Cardiac septum (tissue), 1 donor: Measurements from ENCODE around the gene SLC26A6. TPM values are rescaled to one million over a fixed set of nuclear protein-coding genes. Genes with fewer than 3 reads are reported as not detected.

Experiments used
- DNase-seq: peaks from one replicate; pipeline ENCODE4 v3.0.0-alpha.2; 2020; ENCODE audit warnings: low spot score
- intact Hi-C: fragments of 100-400 bp; cut with DNase I; formaldehyde crosslinking; loops from one replicate; pipeline ENCODE4 v1.14.0; 2022
- microRNA-seq: library from miRNA; unstranded; fragments of <30 nt; microRNA quantifications from one replicate; pipeline ENCODE4 v1.2.0, GENCODE V29; 2020
- total RNA-seq: library from RNA; stranded (reverse); fragmentation: NEBNext Ultra II Directional; extraction: Animal tissue kit (Norgen Biotek cat#: 25700); gene quantifications from one replicate; pipeline ENCODE4 v1.2.1, GENCODE V29; 2021
- donor health status: DM: no; HTN: no; CAD: no.

Gene SLC26A6
- total RNA-seq, 1 donor from 2014 or later, result 8.9 TPM

- intact Hi-C loops, result no loop called here
- DNase-seq, result no peak
These were observed 43.8 kb downstream of the SLC26A6 start for GRCh38 chr3:48591436-48591835.

- intact Hi-C loops, result no loop called here
- DNase-seq, result no peak
These were observed 47.0 kb downstream of the SLC26A6 start for GRCh38 chr3:48588230-48588629.

GRCh38 chr3:48587686-48588085 is 47.6 kb downstream of the SLC26A6 start:
- intact Hi-C loops, result no loop called here
- no peak for DNase-seq

- intact Hi-C loops, result no loop called here
These were observed 49.9 kb downstream of the SLC26A6 start for GRCh38 chr3:48585411-48585810.

GRCh38 chr3:48584836-48585235 is 50.4 kb downstream of the SLC26A6 start:
- intact Hi-C loops, result no loop called here
- no peak for DNase-seq

More at GRCh38 chr3:48585411-48585810, 49.9 kb downstream of the SLC26A6 start:
- no peak for DNase-seq

- DNase-seq, result no peak
- intact Hi-C loops, result no loop called here
These were observed 53.4 kb downstream of the SLC26A6 start for GRCh38 chr3:48581621-48582481.

- intact Hi-C loops, result no loop called here
These were observed 58.6 kb downstream of the SLC26A6 start for GRCh38 chr3:48576647-48577046.

More at GRCh38 chr3:48576647-48577046, 58.6 kb downstream of the SLC26A6 start:
- DNase-seq, result no peak

Small RNA genes within 50 kb of the gene (microRNA-seq; reads per million reads assigned to microRNA genes)
- gene MIR4793, result not detected
- not detected for gene MIR711

Other genes starting within 250 kb of the SLC26A6 start
- gene PLXNB1, start 205.4 kb downstream of the SLC26A6 start, total RNA-seq, result 43.4 TPM
- 8.9 TPM for gene CCDC51, start 195.3 kb downstream of the SLC26A6 start, total RNA-seq
- gene TMA7, start 195.2 kb downstream of the SLC26A6 start, total RNA-seq, result 192 TPM
- 4.1 TPM for gene ATRIP, start 188.7 kb downstream of the SLC26A6 start, total RNA-seq
- 47.8 TPM for gene SHISA5, start 131.3 kb downstream of the SLC26A6 start, total RNA-seq
- 1.5 TPM for gene PFKFB4, start 78.7 kb downstream of the SLC26A6 start, total RNA-seq
- 0.48 TPM for gene UCN2, start 71.7 kb downstream of the SLC26A6 start, total RNA-seq
- 26.5 TPM for gene COL7A1, start 40.1 kb downstream of the SLC26A6 start, total RNA-seq
- gene UQCRC1, start 25.8 kb downstream of the SLC26A6 start, total RNA-seq, result 753 TPM
- gene TMEM89, start 13.7 kb downstream of the SLC26A6 start, total RNA-seq, result not detected
- gene CELSR3, start 27.4 kb upstream of the SLC26A6 start, total RNA-seq, result 0.22 TPM
- gene NCKIPSD, start 50.5 kb upstream of the SLC26A6 start, total RNA-seq, result 22.5 TPM
- gene IP6K2, start 81.8 kb upstream of the SLC26A6 start, total RNA-seq, result 23.9 TPM
- gene PRKAR2A, start 212.4 kb upstream of the SLC26A6 start, total RNA-seq, result 48.1 TPM